ENCODE data around the gene GINS1. TPM values are rescaled to one million over a fixed set of nuclear protein-coding genes. Genes with fewer than 3 reads are reported as not detected.

GINS1 gene
- total and polyA plus RNA-seq, 2 of the 13 experiments (the other 11 are each of a cell fraction or from before 2014, with no cell fraction given), result 14.6 to 59.9 TPM

DNA sequence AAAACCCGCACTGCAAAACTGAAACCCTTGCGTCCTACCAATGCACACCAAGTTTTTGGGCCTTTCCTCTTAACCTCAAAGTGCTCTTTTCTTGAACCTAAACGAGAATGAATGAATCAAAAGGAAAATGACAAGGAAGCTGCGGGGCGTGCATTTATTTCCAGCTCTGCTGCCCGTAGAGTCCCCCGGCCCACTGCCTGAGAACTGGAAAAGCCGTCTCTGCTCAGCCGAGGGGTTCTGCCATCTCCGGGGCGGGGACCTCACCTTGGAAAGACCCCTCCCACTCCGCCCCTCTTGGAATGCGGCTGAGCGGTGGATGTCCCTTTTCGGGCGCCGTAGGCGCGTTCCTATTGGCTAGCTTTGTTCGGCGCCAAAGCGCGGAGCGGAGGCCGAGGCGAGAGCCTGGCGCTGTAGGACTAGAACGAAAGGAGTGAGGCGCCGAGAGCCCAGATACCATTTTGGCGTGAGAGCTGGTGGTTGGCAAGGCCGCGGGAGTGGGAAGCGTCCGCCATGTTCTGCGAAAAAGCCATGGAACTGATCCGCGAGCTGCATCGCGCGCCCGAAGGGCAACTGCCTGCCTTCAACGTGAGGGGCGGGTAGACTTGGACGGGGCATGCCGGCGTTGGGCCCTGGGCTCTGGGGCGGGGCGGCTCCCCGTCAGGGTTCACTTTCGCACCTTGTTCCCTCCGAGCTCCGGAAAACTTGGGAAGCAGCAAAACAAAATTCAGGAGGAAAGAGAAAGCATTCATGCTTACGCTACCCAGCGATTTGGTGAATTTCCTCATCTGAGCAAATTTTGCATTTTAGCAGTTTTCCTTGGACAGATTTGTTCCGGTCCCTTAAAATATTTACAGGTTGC lies at the start of gene GINS1 (continued):
- TF ChIP-seq JUND (CRISPR knock-in tag; IDR thresholded peaks at IDR 0.05), result peak; percentile 70; the same call in 1 of the 2 replicates
- TF ChIP-seq SP2 (CRISPR knock-in tag; IDR thresholded peaks at IDR 0.05), result peak; percentile 60; the same call in 1 of the 2 replicates
- TF ChIP-seq, protein P1, sequence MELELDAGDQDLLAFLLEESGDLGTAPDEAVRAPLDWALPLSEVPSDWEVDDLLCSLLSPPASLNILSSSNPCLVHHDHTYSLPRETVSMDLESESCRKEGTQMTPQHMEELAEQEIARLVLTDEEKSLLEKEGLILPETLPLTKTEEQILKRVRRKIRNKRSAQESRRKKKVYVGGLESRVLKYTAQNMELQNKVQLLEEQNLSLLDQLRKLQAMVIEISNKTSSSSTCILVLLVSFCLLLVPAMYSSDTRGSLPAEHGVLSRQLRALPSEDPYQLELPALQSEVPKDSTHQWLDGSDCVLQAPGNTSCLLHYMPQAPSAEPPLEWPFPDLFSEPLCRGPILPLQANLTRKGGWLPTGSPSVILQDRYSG (CRISPR knock-in tag; IDR thresholded peaks at IDR 0.05), result peak; percentile 98
- TF ChIP-seq, protein P2, sequence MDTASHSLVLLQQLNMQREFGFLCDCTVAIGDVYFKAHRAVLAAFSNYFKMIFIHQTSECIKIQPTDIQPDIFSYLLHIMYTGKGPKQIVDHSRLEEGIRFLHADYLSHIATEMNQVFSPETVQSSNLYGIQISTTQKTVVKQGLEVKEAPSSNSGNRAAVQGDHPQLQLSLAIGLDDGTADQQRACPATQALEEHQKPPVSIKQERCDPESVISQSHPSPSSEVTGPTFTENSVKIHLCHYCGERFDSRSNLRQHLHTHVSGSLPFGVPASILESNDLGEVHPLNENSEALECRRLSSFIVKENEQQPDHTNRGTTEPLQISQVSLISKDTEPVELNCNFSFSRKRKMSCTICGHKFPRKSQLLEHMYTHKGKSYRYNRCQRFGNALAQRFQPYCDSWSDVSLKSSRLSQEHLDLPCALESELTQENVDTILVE (CRISPR knock-in tag; IDR thresholded peaks at IDR 0.05), result peak; percentile 80; the same call in 1 of the 2 replicates
- no peak for TF ChIP-seq RBM22 (optimal IDR thresholded peaks at IDR 0.05; ENCODE audit: low read length)
- peak; percentile 92; the same call in 1 of the 2 replicates for TF ChIP-seq TSC22D2 (CRISPR knock-in tag; IDR thresholded peaks at IDR 0.05; ENCODE audit: borderline replicate concordance)
- peak; percentile 100 for TF ChIP-seq ATF7-NPFF (CRISPR knock-in tag; IDR thresholded peaks at IDR 0.05; ENCODE audit: low read depth)
- peak; percentile 78 for TF ChIP-seq ZNF143 (CRISPR knock-in tag; IDR thresholded peaks at IDR 0.05)
- TF ChIP-seq KDM5A (IDR thresholded peaks at IDR 0.05; ENCODE audit: borderline replicate concordance, low read length), result peak; percentile 98
- TF ChIP-seq ZNF574 (CRISPR knock-in tag; IDR thresholded peaks at IDR 0.05), result peak; percentile 95
- TF ChIP-seq ZFP82 (CRISPR knock-in tag; IDR thresholded peaks at IDR 0.05; ENCODE audit: borderline replicate concordance), result peak; percentile 95
- peak; percentile 92 for TF ChIP-seq MLLT10 (CRISPR knock-in tag; IDR thresholded peaks at IDR 0.05)
- TF ChIP-seq ZNF589 (CRISPR knock-in tag; conservative IDR thresholded peaks at IDR 0.05), result peak; percentile 99; the same call in 1 of the 2 replicates
- TF ChIP-seq ZNF891 (CRISPR knock-in tag; IDR thresholded peaks at IDR 0.05), result peak; percentile 100
- peak; percentile 97 for TF ChIP-seq SP140L (CRISPR knock-in tag; IDR thresholded peaks at IDR 0.05; ENCODE audit: borderline replicate concordance)
- TF ChIP-seq ZNF350 (CRISPR knock-in tag; IDR thresholded peaks at IDR 0.05; ENCODE audit: borderline replicate concordance, low read depth), result peak; percentile 99
- TF ChIP-seq ZSCAN22 (CRISPR knock-in tag; IDR thresholded peaks at IDR 0.05), result peak; percentile 82
- no peak for TF ChIP-seq ATM (IDR thresholded peaks at IDR 0.05; ENCODE audit: borderline replicate concordance)
- TF ChIP-seq ZNF280B (CRISPR knock-in tag; IDR thresholded peaks at IDR 0.05; ENCODE audit: borderline replicate concordance), result peak; percentile 99
- peak; percentile 94; the same call in 1 of the 2 replicates for TF ChIP-seq SNAI1 (CRISPR knock-in tag; IDR thresholded peaks at IDR 0.05; ENCODE audit: borderline replicate concordance)

Measured in HepG2 (cell line).